ENCODE measurements around the gene PTPRN2.
"Not testable (repeated sequence)": the region's sequence is repeated elsewhere in the genome, so short reads cannot be mapped to it uniquely, and the experiment has no call there.

The PTPRN2 gene

GRCh38 chr7:158280448-158281144 is 307.0 kb downstream of the PTPRN2 start:
- Mint-ChIP-seq H3K27me3 (no peaks in the 10 kb centered on the region), H3K4me1 (ENCODE audit: low read depth) (no peaks in the 10 kb centered on the region), H3K9me3 (no peaks in the 10 kb centered on the region), H3K36me3 (ENCODE audit: low read depth) (no peaks in the 10 kb centered on the region), H3K27ac (no peak overlapping the region), H3K4me3 (no peak overlapping the region)
- DNase-seq: no peak

DNA sequence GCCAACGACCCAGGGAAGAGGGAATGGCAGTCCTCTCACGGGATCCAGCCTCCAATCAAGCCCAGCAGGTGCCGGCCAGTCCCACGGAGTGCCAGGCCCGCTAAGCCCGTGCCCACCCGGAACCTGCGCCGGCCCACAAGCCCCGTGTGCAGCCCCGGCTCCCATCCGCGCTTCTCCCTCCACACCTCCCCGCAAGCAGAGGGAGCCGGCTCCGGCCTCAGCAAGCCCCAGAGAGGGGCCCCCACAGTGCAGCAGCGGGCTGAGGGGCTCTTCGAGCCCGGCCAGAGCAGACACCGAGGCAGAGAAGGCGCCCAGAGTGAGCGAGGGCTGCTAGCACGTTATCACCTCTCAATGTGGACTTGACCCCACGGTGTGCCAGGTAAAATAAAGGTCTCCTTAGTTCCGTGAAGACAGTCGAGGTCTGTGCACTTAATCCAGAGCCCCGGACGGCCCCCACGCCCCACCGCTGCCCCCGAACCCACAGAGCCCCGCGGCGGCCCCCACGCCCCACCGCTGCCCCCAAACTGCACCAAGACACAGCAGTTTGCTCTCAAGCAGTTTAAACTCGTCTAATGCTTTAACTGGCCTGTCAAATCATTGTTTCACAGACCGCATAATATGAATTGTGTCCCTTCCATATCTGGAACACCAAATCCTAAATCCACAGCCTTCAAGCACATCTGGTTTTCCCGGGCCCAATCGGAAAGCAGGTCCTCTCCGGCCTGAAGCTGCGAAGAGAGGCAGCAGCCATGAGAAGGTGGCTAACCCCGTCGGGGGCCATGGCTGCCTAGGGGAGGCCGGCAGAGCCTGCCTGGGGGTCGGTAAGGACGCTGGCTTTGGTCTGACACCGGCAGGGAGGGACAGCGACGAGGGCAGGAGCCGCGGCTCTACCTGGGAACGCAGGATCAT is 307.8 kb downstream of the PTPRN2 start:
- Mint-ChIP-seq H3K4me1 (ENCODE audit: low read depth) (no peaks in the 10 kb centered on the region), H3K9me3 (no peaks in the 10 kb centered on the region), H3K27me3 (no peaks in the 10 kb centered on the region), H3K27ac (no peak overlapping the region), H3K4me3 (no peak overlapping the region), H3K36me3 (ENCODE audit: low read depth) (no peaks in the 10 kb centered on the region)
- no peak for DNase-seq

DNA sequence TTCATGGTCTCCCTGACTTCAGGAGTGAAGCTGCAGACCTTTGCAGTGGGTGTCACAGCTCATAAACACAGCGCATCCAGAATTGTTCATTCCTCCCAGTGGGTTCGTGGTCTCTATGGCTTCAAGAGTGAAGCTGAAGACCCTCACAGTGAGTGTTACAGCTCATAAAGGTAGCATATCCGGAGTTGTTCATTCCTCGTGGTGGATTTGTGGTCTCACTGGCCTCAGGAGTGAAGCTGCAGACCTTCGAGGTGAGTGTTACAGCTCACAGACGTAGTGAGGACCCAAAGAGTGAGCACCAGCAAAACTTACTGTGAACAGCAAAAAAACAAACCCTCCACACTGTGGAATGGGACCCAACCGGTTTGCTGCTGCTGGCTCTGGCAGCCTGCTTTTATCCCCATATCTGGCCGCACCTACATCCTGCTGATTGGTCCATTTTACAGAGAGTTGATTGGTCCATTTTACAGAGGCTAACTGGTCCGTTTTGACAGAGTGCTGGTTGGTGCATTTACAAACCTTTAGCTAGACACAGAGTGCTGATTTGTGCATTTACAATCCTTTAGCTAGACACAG is 308.8 kb downstream of the PTPRN2 start:
- Mint-ChIP-seq H3K27me3 (no peaks in the 10 kb centered on the region), H3K27ac (no peak overlapping the region), H3K9me3 (no peaks in the 10 kb centered on the region), H3K4me1 (ENCODE audit: low read depth) (no peaks in the 10 kb centered on the region), H3K4me3 (no peak overlapping the region), H3K36me3 (ENCODE audit: low read depth) (no peaks in the 10 kb centered on the region)
- DNase-seq: no peak

DNA sequence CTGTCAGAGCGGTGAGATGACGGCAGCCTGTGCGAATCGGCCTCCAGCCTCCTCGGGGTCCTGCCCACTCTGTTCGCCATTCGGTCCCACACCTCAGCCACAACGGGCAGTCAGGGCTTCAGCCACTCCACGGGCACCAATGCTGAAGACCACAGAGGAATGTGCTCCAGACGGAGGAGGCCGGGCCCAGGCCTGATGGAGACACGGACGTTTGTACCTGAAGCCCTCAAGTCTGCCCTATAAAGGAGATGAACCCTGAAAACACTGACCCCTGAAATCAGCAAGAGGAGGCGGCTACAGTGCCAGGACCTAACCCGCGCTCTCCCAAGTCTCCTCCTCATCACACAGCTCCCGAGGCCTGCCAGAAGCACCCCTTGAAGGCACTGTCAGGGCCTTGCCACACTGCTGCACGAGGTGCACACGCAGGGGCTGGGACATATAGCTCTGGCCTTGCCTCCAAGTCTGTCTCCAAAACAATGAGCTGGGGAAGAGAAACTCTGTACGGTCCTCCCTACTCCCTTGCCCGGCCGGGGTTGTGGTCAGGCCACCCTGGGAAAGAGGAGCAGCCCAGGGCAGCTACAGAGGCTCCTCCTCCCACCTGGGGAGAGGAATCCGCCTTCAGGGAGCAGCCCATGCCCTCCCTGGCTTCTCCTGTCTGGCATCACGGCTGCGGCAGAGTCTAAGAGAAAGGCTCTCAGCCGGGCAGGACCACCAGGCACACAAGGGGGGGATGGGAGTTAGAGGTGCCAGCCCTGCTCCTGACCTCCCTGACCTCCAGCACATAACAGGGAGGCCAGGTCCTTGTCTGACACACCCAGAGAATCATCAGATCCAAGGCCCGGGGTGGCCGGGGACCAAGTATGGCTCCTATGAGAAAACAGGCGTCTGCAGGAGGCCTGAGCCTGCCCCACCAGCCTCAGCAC is 310.1 kb downstream of the PTPRN2 start:
- Mint-ChIP-seq H3K27ac (no peak overlapping the region), H3K36me3 (ENCODE audit: low read depth) (no peaks in the 10 kb centered on the region), H3K9me3 (no peaks in the 10 kb centered on the region), H3K27me3 (no peaks in the 10 kb centered on the region), H3K4me3 (no peak overlapping the region), H3K4me1 (ENCODE audit: low read depth) (no peaks in the 10 kb centered on the region)
- no peak for DNase-seq

DNA sequence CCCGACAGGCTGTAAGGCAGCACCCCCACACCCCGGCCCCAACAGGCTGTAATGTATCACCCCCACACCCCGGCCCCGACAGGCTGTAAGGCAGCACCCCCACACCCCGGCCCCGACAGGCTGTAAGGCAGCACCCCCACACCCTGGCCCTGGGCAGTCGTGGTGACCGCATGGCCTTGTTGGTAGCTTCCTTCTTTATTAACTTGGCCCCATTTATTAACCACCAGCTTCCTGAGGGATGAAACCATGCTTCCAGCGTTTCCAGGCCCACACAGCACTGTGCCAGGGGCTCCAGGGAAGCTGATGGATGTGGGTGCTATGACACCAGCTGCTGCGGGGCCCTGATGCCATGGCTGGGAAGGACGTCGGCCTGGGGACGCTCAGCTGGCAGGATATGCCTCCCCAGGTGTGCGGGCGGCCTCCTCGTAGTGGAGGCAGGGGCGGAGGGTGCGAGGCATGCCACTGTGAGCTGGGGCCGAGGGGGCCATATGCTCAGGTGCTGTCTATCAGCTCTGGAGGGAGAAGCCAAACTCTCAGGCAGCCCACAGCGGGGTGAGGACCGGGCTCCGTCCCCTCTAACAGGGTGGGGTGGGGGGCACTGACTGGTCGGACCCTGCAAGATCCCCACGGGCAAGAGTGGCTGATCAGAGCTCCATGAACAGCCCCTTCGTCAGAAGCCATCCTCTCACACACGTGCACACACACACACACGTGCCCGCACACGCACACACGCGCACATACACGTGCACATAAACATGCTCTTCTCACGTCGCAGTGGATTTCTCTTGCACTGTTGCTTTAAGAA is 311.0 kb downstream of the PTPRN2 start:
- no peak overlapping the region for H3K27ac Mint-ChIP-seq
- H3K9me3 Mint-ChIP-seq: no peaks in the 10 kb centered on the region
- H3K4me1 Mint-ChIP-seq (ENCODE audit: low read depth): no peaks in the 10 kb centered on the region
- H3K4me3 Mint-ChIP-seq: no peak overlapping the region
- no peak for DNase-seq
- no peaks in the 10 kb centered on the region for H3K36me3 Mint-ChIP-seq (ENCODE audit: low read depth)
- H3K27me3 Mint-ChIP-seq: no peaks in the 10 kb centered on the region

DNA sequence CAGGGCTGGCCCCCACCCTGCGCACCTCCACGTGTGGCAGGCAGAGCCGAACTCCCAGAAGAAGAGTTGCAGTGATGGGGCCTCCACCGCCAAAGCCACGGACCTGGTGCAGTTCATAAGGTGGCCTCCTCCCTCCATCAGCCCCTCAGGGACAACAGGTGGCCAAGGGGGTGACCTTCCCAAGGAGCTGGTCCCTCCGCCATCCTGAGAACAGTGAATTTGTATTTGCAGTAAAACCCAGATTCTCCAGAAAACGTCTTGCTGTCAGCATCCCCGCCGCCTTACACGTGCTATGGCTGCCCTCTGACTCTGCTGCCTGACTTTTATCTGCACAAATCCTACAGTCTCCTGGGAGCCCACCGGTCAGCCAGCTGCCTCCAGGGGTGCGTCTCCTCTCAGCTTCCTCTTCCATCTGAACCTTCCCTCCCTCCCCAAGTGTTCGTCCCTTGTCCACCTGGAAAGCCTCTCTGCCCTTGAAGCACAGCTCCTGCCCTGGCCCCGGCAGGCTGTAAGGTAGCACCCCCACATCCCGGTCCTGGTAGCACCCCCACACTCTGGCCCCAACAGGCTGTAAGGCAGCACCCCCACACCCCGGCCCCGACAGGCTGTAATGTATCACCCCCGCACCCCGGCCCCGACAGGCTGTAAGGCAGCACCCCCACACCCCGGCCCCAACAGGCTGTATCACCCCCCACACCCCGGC is 311.8 kb downstream of the PTPRN2 start:
- Mint-ChIP-seq H3K36me3 (ENCODE audit: low read depth) (no peaks in the 10 kb centered on the region), H3K9me3 (no peaks in the 10 kb centered on the region), H3K27ac (no peak overlapping the region), H3K4me3 (no peak overlapping the region), H3K4me1 (ENCODE audit: low read depth) (no peaks in the 10 kb centered on the region), H3K27me3 (no peaks in the 10 kb centered on the region)
- DNase-seq: no peak

DNA sequence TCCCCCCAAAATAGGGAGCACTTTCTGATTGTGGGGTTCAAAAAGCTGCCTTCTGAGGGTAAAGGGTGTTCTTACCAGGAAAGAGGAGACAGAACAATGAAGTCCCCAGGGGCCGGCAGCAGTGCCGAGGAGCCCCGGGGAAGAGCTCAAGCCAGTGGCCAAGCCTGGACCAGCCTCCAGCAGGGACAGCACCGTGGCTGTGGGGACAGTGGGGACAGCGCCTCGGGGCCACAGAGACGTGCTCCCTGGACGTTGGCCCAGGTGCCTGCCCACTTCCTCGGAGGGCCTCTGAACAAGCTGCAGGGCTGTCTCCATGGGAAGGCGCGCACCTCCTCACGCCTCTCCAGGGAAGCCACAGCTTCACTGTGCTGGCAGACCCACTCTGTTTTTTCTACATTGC is 312.6 kb downstream of the PTPRN2 start:
- no peaks in the 10 kb centered on the region for H3K9me3 Mint-ChIP-seq
- H3K27ac Mint-ChIP-seq: no peak overlapping the region
- H3K27me3 Mint-ChIP-seq: no peaks in the 10 kb centered on the region

GRCh38 chr7:158274404-158274811 is 313.2 kb downstream of the PTPRN2 start:
- Mint-ChIP-seq H3K4me3 (no peak overlapping the region), H3K4me1 (ENCODE audit: low read depth) (no peaks in the 10 kb centered on the region), H3K9me3 (no peaks in the 10 kb centered on the region), H3K27me3 (no peaks in the 10 kb centered on the region), H3K27ac (no peak overlapping the region), H3K36me3 (ENCODE audit: low read depth) (no peaks in the 10 kb centered on the region)
- DNase-seq: no peak

More for the DNA sequence above, 312.6 kb downstream of the PTPRN2 start:
- no peak for DNase-seq
- Mint-ChIP-seq H3K4me3 (no peak overlapping the region), H3K4me1 (ENCODE audit: low read depth) (no peaks in the 10 kb centered on the region), H3K36me3 (ENCODE audit: low read depth) (no peaks in the 10 kb centered on the region)

GRCh38 chr7:158273756-158274342 is 313.8 kb downstream of the PTPRN2 start:
- DNase-seq: peak; percentile 12
- not testable (repeated sequence) for H3K27me3 Mint-ChIP-seq; H3K9me3 Mint-ChIP-seq; H3K36me3 Mint-ChIP-seq (ENCODE audit: low read depth); H3K27ac Mint-ChIP-seq; H3K4me3 Mint-ChIP-seq; H3K4me1 Mint-ChIP-seq (ENCODE audit: low read depth)

GRCh38 chr7:158273138-158273651 is 314.4 kb downstream of the PTPRN2 start:
- Mint-ChIP-seq H3K27me3 (no peaks in the 10 kb centered on the region), H3K36me3 (ENCODE audit: low read depth) (no peaks in the 10 kb centered on the region), H3K9me3 (no peaks in the 10 kb centered on the region), H3K4me3 (no peak overlapping the region), H3K4me1 (ENCODE audit: low read depth) (no peaks in the 10 kb centered on the region), H3K27ac (no peak overlapping the region)
- DNase-seq: no peak

GRCh38 chr7:158272509-158273137 is 315.0 kb downstream of the PTPRN2 start:
- no peaks in the 10 kb centered on the region for H3K36me3 Mint-ChIP-seq (ENCODE audit: low read depth)
- no peak overlapping the region for H3K4me3 Mint-ChIP-seq
- no peak overlapping the region for H3K27ac Mint-ChIP-seq
- H3K4me1 Mint-ChIP-seq (ENCODE audit: low read depth): no peaks in the 10 kb centered on the region
- no peak for DNase-seq
- no peaks in the 10 kb centered on the region for H3K9me3 Mint-ChIP-seq
- H3K27me3 Mint-ChIP-seq: no peaks in the 10 kb centered on the region

- H3K27me3 Mint-ChIP-seq: no peaks in the 10 kb centered on the region
- H3K9me3 Mint-ChIP-seq: no peaks in the 10 kb centered on the region
- H3K27ac Mint-ChIP-seq: no peak overlapping the region
- no peaks in the 10 kb centered on the region for H3K36me3 Mint-ChIP-seq (ENCODE audit: low read depth)
- DNase-seq: no peak
- no peak overlapping the region for H3K4me3 Mint-ChIP-seq
- no peaks in the 10 kb centered on the region for H3K4me1 Mint-ChIP-seq (ENCODE audit: low read depth)
Observed at GRCh38 chr7:158272091-158272490, 315.5 kb downstream of the PTPRN2 start.

Data from activated T-cell treated with anti-CD3 and anti-CD28 coated beads, Interleukin-2, amount 50 U/mL, for 24 hours (primary cell).